ENCODE measurements around the gene PRDM16. TPM values are rescaled to one million over a fixed set of nuclear protein-coding genes. Genes with fewer than 3 reads are reported as not detected.

Gene PRDM16
- total and polyA plus RNA-seq, 4 donors, result 5.0 to 80.7 (median 41.5) TPM

DNA sequence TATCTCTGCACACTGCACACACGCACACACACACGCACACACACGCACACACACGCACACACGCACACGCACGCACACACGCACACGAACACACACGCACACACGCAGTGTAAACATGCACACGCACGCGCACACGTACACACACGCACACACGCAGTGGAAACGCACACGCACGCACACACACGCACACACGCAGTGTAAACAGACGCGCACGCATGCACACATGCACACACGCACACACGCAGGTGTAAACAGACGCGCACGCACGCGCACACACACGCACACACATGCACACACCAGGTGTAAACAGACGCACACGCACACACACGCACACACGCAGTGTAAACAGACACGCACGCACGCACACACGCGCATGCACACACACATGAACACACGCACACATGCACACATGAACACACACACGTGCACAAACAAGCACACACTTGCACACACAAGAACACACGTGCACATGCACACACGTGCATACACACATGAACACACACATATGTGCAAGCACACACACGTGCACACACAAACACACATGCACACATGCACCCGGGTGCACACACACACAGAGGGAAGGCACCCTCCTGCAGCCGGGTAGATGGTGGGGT, 45.2 kb downstream of the PRDM16 start:
- intact Hi-C loops (cut with DNase I), result loop anchor here in 1 of 2 donors (2.0 kb wide), 1 partner anchor 17 kb away; no protein-coding TSS in a partner anchor
- peaks cover 3 to 5% of the 10 kb centered on the region in 2 donors for H3K4me1 ChIP-seq (ENCODE audit: control insufficient read depth in 1 of 2, insufficient read depth in 2 of 2, low read length in 2 of 2)
- no peak for ATAC-seq (ENCODE audit: low FRiP score)

DNA sequence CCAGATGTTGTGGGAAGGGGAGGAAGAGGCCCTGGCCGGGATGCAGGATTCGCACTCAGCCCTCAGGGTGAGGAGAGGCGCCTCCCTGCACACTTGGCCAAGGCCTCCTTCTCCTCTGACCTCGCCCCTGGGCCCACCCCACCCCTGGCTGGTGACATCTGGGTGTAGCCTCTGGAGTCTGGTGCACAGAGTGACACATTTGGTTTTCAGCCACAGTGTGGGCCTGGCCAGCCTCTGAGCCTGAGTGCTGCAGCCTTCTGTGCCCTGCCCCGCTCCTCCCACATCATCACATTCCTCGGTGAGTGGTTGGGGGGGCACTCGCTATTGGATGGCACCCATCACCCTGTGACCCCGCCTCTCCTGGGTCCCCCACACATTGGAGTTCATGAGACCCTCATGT, 45.8 kb downstream of the PRDM16 start:
- ATAC-seq (ENCODE audit: low FRiP score) (no peak), DNase-seq (peak in 1 of 2 donors; percentile 68)
- 22 to 34% methylated on average over 8 of the region's 8 CpGs for WGBS, 2 donors
- Histone ChIP-seq H3K4me1 (ENCODE audit: control insufficient read depth in 1 of 2, insufficient read depth in 2 of 2, low read length in 2 of 2) (peaks cover 3 to 5% of the 10 kb centered on the region in 2 donors), H3K9me3 (ENCODE audit: control insufficient read depth, low read length) (no peaks in the 10 kb centered on the region), H3K27ac (ENCODE audit: low read depth in 1 of 2, low read length in 2 of 2) (no peak overlapping the region), H3K4me3 (ENCODE audit: low read length in 2 of 2) (no peak overlapping the region), H3K36me3 (ENCODE audit: control insufficient read depth in 1 of 2, insufficient read depth in 2 of 2, low read length in 1 of 2) (no peaks in the 10 kb centered on the region), H3K27me3 (ENCODE audit: control insufficient read depth in 1 of 2, insufficient read depth in 2 of 2, low read length in 1 of 2) (no peaks in the 10 kb centered on the region)
- intact Hi-C loops (cut with DNase I), result loop anchor here in 1 of 2 donors (2.0 kb wide), 1 partner anchor 16 kb away; no protein-coding TSS in a partner anchor

More for the DNA sequence above, 45.2 kb downstream of the PRDM16 start:
- DNase-seq, result no peak
- Histone ChIP-seq H3K36me3 (ENCODE audit: control insufficient read depth in 1 of 2, insufficient read depth in 2 of 2, low read length in 1 of 2) (no peaks in the 10 kb centered on the region), H3K4me3 (ENCODE audit: low read length in 2 of 2) (no peak overlapping the region), H3K27me3 (ENCODE audit: control insufficient read depth in 1 of 2, insufficient read depth in 2 of 2, low read length in 1 of 2) (no peaks in the 10 kb centered on the region), H3K27ac (ENCODE audit: low read depth in 1 of 2, low read length in 2 of 2) (peak overlapping the region in 1 of 2 donors; percentile 7), H3K9me3 (ENCODE audit: control insufficient read depth, low read length) (no peaks in the 10 kb centered on the region)
- 74 to 77% methylated on average over 48 to 49 of the region's 49 CpGs for WGBS, 2 donors

DNA sequence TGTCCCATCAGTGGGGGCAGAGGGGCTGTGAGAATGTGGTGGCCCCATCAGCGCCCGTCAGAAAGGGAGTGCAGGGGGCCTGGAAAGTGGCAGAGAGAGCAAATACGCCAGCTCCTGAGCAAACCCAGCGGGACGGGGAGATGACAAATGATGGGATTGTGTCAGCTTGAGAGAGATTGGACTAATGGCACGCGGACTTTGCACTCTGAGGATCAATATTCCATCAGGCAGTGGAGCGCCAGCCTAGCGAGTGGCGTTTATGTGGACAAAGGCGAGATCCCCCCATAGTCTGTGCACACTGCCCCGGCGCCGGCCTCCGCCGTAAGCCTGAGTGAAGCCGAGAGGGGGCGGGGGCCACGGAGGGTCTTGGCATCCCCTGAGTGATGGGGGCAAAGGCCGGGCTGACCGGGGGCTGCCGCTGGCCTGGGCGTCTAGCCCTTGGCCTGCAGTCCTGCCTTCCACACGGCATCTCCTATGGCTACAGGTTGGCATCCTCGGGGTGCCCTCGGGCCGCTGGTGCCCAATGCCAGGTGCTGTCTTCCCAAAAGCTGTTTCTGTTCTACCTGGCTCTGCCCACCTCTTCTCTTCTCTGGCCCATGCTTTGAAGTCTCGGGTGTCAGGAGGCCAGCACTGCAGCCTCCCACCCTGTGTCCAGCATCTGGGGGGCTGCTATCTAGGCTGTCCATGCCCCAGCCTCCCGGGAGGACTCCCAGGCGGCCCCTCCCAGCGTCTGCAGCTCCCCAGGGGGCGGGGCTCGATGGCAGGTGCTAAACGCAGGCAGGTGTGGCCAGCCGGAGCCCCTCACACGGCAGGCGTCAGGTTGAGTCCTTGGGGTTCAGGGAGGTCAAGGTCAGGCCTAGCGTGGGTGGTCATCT, 46.5 kb downstream of the PRDM16 start:
- H3K27me3 ChIP-seq (ENCODE audit: control insufficient read depth in 1 of 2, insufficient read depth in 2 of 2, low read length in 1 of 2), result no peaks in the 10 kb centered on the region
- 83 to 84% methylated on average over 37 to 38 of the region's 38 CpGs for WGBS, 2 donors
- intact Hi-C loops (cut with DNase I), result loop anchor here in 1 of 2 donors (2.0 kb wide), 1 partner anchor 15 kb away; no protein-coding TSS in a partner anchor
- H3K36me3 ChIP-seq (ENCODE audit: control insufficient read depth in 1 of 2, insufficient read depth in 2 of 2, low read length in 1 of 2), result no peaks in the 10 kb centered on the region
- H3K27ac ChIP-seq (ENCODE audit: low read depth in 1 of 2, low read length in 2 of 2), result peak overlapping the region in 1 of 2 donors; percentile 34
- DNase-seq (no peak), ATAC-seq (ENCODE audit: low FRiP score) (no peak)
- no peak overlapping the region for H3K4me3 ChIP-seq (ENCODE audit: low read length in 2 of 2)
- no peaks in the 10 kb centered on the region for H3K9me3 ChIP-seq (ENCODE audit: control insufficient read depth, low read length)
- peaks cover 3 to 5% of the 10 kb centered on the region in 2 donors for H3K4me1 ChIP-seq (ENCODE audit: control insufficient read depth in 1 of 2, insufficient read depth in 2 of 2, low read length in 2 of 2)

DNA sequence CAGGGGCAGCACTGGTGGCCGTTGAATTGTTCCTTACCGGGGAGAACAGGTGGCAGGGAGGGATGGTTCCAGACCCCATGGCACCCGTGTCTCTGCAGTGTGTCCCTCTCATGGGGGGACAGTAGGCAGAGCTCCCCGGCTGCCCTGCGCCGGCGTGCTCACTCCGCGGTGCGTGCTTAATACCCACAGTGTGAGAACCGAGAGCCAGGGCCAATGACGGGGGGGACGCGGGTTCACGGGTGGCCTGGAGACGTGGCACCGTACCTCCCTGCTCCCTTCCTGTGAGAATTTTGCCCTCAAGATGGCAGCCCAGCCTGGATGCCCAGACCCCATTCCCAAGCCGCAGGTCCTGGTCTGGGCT, 47.1 kb downstream of the PRDM16 start:
- Histone ChIP-seq H3K27ac (ENCODE audit: low read depth in 1 of 2, low read length in 2 of 2) (peak overlapping the region in 1 of 2 donors; percentile 34), H3K4me1 (ENCODE audit: control insufficient read depth in 1 of 2, insufficient read depth in 2 of 2, low read length in 2 of 2) (peaks cover 3 to 5% of the 10 kb centered on the region in 2 donors), H3K27me3 (ENCODE audit: control insufficient read depth in 1 of 2, insufficient read depth in 2 of 2, low read length in 1 of 2) (no peaks in the 10 kb centered on the region), H3K36me3 (ENCODE audit: control insufficient read depth in 1 of 2, insufficient read depth in 2 of 2, low read length in 1 of 2) (no peaks in the 10 kb centered on the region), H3K9me3 (ENCODE audit: control insufficient read depth, low read length) (no peaks in the 10 kb centered on the region), H3K4me3 (ENCODE audit: low read length in 2 of 2) (no peak overlapping the region)
- no peak for DNase-seq
- ATAC-seq (ENCODE audit: low FRiP score), result no peak
- intact Hi-C loops (cut with DNase I), result no loop called here
- WGBS, 2 donors, result 57 to 66% methylated on average over 18 of the region's 18 CpGs

DNA sequence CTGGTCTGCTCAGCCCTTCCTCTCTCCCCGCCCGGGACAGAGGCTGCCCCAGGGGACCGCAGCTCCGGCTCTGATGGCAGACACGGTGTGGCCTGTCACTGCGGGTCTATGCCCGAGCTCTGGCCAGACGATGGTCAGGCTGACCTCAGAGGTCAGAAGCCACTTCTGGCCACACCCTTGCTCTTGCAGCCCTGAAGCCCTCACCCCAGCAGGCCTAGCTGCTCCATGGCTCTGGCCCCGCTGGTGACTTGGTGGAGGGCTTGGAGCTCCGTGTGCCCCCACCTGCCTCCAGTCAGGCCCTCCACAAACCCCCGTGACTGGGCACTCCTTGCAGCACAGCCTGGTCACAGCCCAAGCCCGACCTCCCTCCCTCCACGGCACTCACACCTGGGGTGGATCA, 47.6 kb downstream of the PRDM16 start:
- ATAC-seq (ENCODE audit: low FRiP score) (no peak), DNase-seq (no peak)
- H3K4me1 ChIP-seq (ENCODE audit: control insufficient read depth in 1 of 2, insufficient read depth in 2 of 2, low read length in 2 of 2), result peaks cover 3 to 5% of the 10 kb centered on the region in 2 donors
- 33 to 35% methylated on average over 12 to 13 of the region's 13 CpGs for WGBS, 2 donors
- no peaks in the 10 kb centered on the region for H3K36me3 ChIP-seq (ENCODE audit: control insufficient read depth in 1 of 2, insufficient read depth in 2 of 2, low read length in 1 of 2)
- H3K27me3 ChIP-seq (ENCODE audit: control insufficient read depth in 1 of 2, insufficient read depth in 2 of 2, low read length in 1 of 2), result no peaks in the 10 kb centered on the region
- peak overlapping the region; percentile 34 to 44 for H3K27ac ChIP-seq (ENCODE audit: low read depth in 1 of 2, low read length in 2 of 2)
- no peaks in the 10 kb centered on the region for H3K9me3 ChIP-seq (ENCODE audit: control insufficient read depth, low read length)
- H3K4me3 ChIP-seq (ENCODE audit: low read length in 2 of 2), result no peak overlapping the region
- intact Hi-C loops (cut with DNase I), result no loop called here

DNA sequence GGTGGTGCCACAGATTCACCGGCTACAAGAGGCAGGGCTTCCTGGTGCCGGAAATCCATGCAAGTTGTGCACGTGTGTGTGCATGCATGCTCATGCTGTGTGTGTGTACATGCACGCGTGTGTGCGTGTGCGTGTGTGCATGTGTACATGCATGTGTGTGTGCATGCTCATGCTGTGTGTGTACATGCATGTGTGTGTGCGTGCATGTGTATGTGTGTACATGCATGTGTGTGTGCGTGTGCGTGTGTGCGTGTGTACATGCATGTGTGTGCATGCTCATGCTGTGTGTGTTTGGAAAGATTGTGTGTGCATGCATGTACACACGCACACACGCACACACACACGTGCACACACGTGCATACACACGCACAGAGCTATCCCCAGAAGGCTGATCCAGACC, 48.9 kb downstream of the PRDM16 start:
- WGBS, 2 donors, result 83 to 88% methylated on average over 16 of the region's 16 CpGs
- no peak for DNase-seq
- intact Hi-C loops (cut with DNase I), result no loop called here
- H3K4me1 ChIP-seq (ENCODE audit: control insufficient read depth in 1 of 2, insufficient read depth in 2 of 2, low read length in 2 of 2), result peaks cover 0 to 2% of the 10 kb centered on the region in 2 donors
- no peaks in the 10 kb centered on the region for H3K9me3 ChIP-seq (ENCODE audit: control insufficient read depth, low read length)
- H3K27me3 ChIP-seq (ENCODE audit: control insufficient read depth in 1 of 2, insufficient read depth in 2 of 2, low read length in 1 of 2), result no peaks in the 10 kb centered on the region
- ATAC-seq (ENCODE audit: low FRiP score), result no peak
- no peaks in the 10 kb centered on the region for H3K36me3 ChIP-seq (ENCODE audit: control insufficient read depth in 1 of 2, insufficient read depth in 2 of 2, low read length in 1 of 2)
- no peak overlapping the region for H3K27ac ChIP-seq (ENCODE audit: low read depth in 1 of 2, low read length in 2 of 2)
- no peak overlapping the region for H3K4me3 ChIP-seq (ENCODE audit: low read length in 2 of 2)

DNA sequence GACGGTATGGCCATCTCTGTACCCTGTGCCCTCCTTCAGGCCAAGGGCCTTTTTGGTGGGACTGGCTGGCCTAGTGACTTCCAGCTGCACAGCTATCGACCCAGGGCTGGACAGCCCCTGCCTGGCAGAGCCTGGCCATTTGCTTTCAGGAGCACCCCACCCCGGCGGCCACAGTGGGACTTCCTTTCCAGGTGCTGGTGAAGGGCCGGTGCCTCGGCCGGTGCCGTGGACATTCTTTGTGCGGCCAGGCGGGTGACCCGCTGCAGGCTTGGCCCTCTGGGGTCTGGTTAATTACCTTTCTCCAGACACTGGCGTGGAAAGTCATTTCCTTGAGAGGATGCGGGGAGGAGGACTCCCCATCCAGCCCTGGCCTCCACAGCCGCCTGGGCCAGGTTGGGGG, 50.1 kb downstream of the PRDM16 start:
- Histone ChIP-seq H3K9me3 (ENCODE audit: control insufficient read depth, low read length) (no peaks in the 10 kb centered on the region), H3K36me3 (ENCODE audit: control insufficient read depth in 1 of 2, insufficient read depth in 2 of 2, low read length in 1 of 2) (no peaks in the 10 kb centered on the region), H3K4me3 (ENCODE audit: low read length in 2 of 2) (no peak overlapping the region), H3K4me1 (ENCODE audit: control insufficient read depth in 1 of 2, insufficient read depth in 2 of 2, low read length in 2 of 2) (no peaks in the 10 kb centered on the region), H3K27me3 (ENCODE audit: control insufficient read depth in 1 of 2, insufficient read depth in 2 of 2, low read length in 1 of 2) (no peaks in the 10 kb centered on the region), H3K27ac (ENCODE audit: low read depth in 1 of 2, low read length in 2 of 2) (peak overlapping the region in 1 of 2 donors; percentile 30)
- WGBS, 2 donors, result 60 to 65% methylated on average over 14 of the region's 14 CpGs
- intact Hi-C loops (cut with DNase I), result no loop called here
- ATAC-seq (ENCODE audit: low FRiP score) (no peak), DNase-seq (no peak)

DNA sequence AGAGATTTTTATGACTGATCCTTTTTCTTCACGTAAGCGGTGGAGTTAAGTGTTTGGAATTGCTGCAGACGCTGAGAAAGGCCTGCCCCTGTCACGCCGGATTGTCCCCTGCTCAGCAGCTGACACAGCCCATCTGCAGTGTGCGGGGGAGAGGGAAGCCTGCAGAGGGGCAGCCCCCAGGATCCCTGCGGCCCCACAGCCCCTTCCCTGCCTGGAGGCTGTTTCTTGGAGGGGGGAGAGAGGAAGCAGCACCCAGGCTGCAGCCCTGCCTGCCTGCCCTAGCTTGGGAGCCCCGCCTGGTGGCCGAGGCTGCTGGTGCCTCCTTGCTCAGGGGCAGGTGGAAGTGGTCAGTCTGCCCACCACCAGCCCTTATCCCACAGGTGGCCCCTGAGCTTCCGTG, 50.7 kb downstream of the PRDM16 start:
- intact Hi-C loops (cut with DNase I), result no loop called here
- no peaks in the 10 kb centered on the region for H3K27me3 ChIP-seq (ENCODE audit: control insufficient read depth in 1 of 2, insufficient read depth in 2 of 2, low read length in 1 of 2)
- peak overlapping the region in 1 of 2 donors; percentile 43 for H3K27ac ChIP-seq (ENCODE audit: low read depth in 1 of 2, low read length in 2 of 2)
- no peaks in the 10 kb centered on the region for H3K36me3 ChIP-seq (ENCODE audit: control insufficient read depth in 1 of 2, insufficient read depth in 2 of 2, low read length in 1 of 2)
- ATAC-seq (ENCODE audit: low FRiP score) (no peak), DNase-seq (no peak)
- WGBS, 2 donors, result 20 to 27% methylated on average over 9 to 10 of the region's 10 CpGs
- H3K4me3 ChIP-seq (ENCODE audit: low read length in 2 of 2), result no peak overlapping the region
- H3K4me1 ChIP-seq (ENCODE audit: control insufficient read depth in 1 of 2, insufficient read depth in 2 of 2, low read length in 2 of 2), result no peaks in the 10 kb centered on the region
- H3K9me3 ChIP-seq (ENCODE audit: control insufficient read depth, low read length), result no peaks in the 10 kb centered on the region

All from aorta (tissue), 5 donors.